GM20000 (cell line): ENCODE results near the gene OVAAL.

Source experiments
- DNase-seq: peaks from one replicate; pipeline ENCODE4 v3.0.0; 2012; ENCODE audit warnings: low spot score
- TF ChIP-seq, protein P1 (sequence below): IDR thresholded peaks from 2 replicates; pipeline ENCODE4 v1.5.1; 2012; ENCODE audit warnings: mild to moderate bottlenecking, control low read depth; ENCODE audit errors: extremely low read depth, missing control alignments

The OVAAL gene

DNA sequence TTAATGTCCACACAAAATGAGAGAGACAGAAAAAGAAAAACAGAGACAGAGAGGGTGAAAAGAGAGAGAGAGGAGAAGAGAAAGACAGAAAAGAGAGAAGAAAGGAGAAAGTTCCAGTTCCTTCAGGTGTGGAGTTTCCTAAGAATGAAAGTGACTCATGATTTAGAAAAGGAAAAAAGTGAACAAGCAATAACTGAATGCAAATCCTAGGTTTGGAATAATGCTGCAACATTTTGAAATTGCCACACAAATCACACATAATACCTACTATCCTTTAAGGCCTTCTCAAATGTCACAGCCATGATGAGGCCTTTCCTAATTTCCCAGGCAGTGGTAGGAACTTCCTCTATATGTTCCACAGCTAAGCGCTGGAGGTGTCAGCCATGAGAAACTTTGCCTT is 41.6 kb downstream of the OVAAL start:
- TF ChIP-seq, protein P1, sequence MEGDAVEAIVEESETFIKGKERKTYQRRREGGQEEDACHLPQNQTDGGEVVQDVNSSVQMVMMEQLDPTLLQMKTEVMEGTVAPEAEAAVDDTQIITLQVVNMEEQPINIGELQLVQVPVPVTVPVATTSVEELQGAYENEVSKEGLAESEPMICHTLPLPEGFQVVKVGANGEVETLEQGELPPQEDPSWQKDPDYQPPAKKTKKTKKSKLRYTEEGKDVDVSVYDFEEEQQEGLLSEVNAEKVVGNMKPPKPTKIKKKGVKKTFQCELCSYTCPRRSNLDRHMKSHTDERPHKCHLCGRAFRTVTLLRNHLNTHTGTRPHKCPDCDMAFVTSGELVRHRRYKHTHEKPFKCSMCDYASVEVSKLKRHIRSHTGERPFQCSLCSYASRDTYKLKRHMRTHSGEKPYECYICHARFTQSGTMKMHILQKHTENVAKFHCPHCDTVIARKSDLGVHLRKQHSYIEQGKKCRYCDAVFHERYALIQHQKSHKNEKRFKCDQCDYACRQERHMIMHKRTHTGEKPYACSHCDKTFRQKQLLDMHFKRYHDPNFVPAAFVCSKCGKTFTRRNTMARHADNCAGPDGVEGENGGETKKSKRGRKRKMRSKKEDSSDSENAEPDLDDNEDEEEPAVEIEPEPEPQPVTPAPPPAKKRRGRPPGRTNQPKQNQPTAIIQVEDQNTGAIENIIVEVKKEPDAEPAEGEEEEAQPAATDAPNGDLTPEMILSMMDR, result no peak
- DNase-seq, result no peak

DNA sequence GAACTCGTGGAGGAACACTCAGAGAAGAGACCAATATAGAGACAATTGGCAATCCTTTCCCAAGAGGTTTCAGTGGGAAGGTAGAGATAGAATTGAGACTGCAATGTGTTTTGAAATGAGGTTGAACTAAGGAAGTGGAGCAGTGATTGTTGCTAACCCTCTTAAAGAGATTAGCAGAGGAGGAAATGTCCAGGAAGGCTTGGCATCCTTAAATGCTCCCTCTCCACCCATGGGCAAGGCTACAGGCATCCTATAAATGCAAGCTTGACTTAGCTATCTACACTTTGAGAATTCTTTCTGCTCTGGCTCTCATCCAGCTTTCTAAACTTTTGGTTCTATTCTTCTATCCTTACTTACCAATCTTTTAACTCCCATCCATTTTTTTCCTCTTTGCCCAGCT is 42.7 kb downstream of the OVAAL start:
- no peak for DNase-seq
- TF ChIP-seq, protein P1, result no peak

DNA sequence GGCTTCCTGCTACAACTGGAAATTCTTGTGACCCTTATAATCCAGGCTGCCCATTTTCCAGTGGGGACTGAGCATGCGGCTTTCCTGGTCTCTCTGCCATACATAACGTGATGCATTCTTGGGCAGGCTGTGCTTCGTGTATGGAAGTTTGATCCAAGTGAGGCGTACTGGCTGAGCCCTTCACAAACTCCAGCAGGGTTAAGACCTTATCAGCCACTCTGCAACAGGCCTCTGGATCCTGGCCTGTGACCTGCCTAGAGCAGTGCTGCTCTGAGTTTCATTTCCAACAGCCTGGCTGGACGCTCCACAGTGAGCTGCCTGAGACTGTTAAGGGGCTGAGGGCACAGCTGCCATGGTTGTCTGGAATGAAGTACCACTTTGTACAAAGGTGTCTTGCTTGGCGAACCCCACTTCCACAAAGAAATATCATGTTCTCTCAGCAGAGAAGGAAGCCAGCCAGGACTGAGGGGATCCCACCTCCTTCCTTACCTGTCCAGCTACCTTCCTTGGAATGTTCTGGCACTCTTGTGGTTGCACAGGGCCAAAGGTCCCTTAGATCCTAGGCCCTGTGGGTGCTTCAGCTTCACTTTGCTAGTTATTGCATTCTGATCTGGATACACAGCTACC is 44.6 kb downstream of the OVAAL start:
- TF ChIP-seq, protein P1, result no peak
- no peak for DNase-seq

DNA sequence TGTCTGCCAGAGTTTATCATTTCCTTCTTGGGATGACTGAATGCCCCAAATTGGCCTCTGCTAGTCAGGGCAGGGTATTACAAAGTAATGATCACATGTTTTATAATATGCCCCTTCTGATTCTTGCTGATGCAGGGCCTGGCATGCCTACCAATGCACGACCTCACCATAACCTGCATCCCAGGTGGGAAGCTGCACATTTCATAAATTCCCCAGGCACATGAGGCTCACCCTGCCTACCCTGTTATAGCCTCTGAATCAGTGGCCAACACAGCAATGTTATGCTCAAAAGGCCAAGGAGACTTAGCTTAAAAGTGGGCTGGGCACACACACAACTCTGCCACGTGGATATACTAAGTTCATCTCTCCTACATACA is 45.1 kb downstream of the OVAAL start:
- TF ChIP-seq, protein P1, result no peak
- no peak for DNase-seq

DNA sequence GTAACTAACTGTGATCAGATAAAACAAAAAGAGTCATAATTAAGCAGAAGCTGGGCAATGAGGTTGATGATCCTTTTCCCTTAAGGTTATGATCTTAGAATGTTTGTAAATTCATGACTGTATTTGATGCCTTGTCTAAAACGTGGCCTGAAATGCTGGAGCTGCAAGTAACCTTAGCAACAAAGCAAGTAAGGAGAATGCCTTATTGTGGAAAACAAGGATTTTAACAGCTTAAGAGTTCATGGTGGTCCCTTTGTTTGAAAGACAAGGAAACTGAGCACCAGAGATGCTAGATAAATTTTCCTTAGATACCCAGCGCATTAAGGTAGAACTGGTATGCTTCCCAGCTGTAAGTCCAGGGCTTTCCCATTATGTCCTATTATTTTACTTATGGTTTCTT is 47.4 kb downstream of the OVAAL start:
- TF ChIP-seq, protein P1, result no peak
- DNase-seq, result no peak

DNA sequence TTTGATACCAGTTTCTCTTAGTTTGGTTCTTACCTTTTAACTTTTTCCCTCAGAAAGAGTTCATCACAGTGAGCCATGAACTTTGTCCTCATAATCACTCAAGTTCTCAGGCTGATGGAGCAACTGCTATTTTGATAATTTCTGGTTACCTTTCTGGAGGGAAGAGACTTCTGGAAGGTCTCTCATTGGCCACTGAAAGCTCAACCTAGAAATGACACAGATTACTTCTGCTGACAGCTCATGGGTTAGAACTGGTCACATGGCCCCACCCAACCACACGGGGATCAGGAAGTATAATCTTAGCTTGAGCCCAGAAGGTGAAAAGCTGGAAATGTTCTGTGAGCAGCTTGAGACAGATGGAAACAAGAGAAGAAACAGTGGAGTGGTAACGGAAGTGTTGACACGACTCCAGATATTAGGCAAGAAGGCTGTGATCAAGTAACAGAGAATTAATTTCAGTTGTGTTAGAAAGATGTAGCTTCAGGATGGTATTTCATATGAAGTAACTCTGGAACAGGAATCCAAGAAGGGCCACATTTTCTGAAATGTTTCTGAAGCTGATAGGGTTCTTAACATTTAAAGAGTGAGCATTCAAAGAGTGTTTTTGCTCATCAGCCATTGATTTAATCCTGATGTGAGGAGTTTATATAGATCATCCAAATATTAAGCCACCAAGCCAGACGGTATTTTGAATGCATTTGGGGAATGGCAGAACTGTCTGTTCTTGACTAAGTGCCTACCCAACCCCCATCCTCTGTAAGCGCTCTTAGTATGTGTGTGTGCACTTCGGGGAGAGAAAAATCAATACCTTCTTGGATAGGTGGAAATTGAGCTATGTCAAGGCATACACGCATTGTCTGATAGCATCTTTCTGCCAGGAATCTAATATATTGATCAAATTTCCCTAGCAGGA is 51.1 kb downstream of the OVAAL start:
- no peak for DNase-seq
- TF ChIP-seq, protein P1, result no peak

DNA sequence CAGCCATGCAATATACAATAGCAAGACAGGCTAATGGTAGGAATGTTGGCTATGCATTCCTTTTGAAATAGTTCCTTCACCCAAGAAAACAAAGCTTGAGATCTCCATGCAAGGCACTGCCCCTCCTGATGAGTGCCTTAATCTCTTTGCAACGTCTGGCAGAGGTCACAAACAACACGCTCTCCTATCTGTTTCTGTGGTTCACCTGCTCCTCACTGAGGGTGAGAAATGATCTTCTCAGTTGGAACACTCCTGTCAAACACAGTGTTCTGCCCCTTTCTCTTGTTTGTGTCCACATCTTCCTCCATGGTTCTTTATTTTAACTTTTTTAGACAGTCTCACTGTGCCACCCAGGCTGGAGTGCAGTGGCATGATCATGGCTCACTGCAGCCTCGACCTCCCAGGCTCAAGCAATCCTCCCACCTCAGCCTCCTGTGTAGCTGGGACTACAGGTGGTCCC is 51.8 kb downstream of the OVAAL start:
- no peak for DNase-seq
- TF ChIP-seq, protein P1, result no peak
